ENCODE data around the gene TWSG1.

DNA sequence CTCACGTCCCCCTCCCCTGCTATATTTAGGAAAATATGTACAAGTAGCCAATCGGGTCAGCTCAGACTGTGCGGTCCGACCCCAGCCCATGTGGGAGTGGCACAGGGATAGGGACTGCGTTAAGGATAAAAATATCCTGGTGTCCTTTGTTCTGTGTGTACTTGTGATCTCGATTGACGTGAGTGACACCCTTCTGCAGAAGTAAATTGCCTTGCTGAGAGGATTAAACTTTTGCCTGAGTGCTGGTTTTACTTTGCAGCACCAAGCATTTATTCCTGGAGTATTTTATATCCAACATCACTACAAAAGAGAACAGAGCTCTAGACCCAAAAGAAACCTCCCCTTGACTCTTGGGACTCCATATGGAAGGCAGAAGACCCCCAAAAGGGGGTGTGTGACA, 112.8 kb downstream of the TWSG1 start:
- TF ChIP-seq POLR2A (IDR thresholded peaks at IDR 0.05) = no peak
- TF ChIP-seq, protein P1, sequence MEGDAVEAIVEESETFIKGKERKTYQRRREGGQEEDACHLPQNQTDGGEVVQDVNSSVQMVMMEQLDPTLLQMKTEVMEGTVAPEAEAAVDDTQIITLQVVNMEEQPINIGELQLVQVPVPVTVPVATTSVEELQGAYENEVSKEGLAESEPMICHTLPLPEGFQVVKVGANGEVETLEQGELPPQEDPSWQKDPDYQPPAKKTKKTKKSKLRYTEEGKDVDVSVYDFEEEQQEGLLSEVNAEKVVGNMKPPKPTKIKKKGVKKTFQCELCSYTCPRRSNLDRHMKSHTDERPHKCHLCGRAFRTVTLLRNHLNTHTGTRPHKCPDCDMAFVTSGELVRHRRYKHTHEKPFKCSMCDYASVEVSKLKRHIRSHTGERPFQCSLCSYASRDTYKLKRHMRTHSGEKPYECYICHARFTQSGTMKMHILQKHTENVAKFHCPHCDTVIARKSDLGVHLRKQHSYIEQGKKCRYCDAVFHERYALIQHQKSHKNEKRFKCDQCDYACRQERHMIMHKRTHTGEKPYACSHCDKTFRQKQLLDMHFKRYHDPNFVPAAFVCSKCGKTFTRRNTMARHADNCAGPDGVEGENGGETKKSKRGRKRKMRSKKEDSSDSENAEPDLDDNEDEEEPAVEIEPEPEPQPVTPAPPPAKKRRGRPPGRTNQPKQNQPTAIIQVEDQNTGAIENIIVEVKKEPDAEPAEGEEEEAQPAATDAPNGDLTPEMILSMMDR (IDR thresholded peaks at IDR 0.05) = no peak
- TF ChIP-seq POLR2AphosphoS5 (IDR thresholded peaks at IDR 0.05) = no peak
